ENCODE results near the gene CXCL9.

GRCh38 chr4:76028350-76028765 lies 21.0 kb upstream of the CXCL9 start:
- TF ChIP-seq CTCF (IDR thresholded peaks at IDR 0.05; ENCODE audit: insufficient read depth, low read length, poor library complexity, severe bottlenecking): no peak
- TF ChIP-seq EZH2phosphoT487 (conservative IDR thresholded peaks at IDR 0.05; ENCODE audit: low read length): no peak
